Testis (tissue), 3 donors: ENCODE measurements around the gene NPAS2. TPM values are rescaled to one million over a fixed set of nuclear protein-coding genes. Genes with fewer than 3 reads are reported as not detected.

Experiments used
- DNase-seq: peaks from one replicate; pipeline ENCODE4 v3.0.0-alpha.2; 2019
- H3K27ac ChIP-seq, 2 donors: fragments of 200-600 bp; sonication (generic); one replicate each; pipeline ENCODE4 v1.5.1; 2019
- H3K27me3 ChIP-seq: fragments of 200-600 bp; sonication (generic); one replicate; pipeline ENCODE4 v1.5.1; 2019
- H3K36me3 ChIP-seq: fragments of 200-600 bp; sonication (generic); one replicate; pipeline ENCODE4 v1.5.1; 2017; ENCODE audit warnings: low read depth; ENCODE audit errors: missing control alignments
- H3K4me1 ChIP-seq: fragments of 200-600 bp; sonication (generic); one replicate; pipeline ENCODE4 v1.5.1; 2019
- H3K4me3 ChIP-seq, 2 donors: fragments of 200-600 bp; sonication (generic); one replicate each; pipeline ENCODE4 v1.5.1; 2017 to 2019
- H3K9me3 ChIP-seq: fragments of 200-600 bp; sonication (generic); one replicate; pipeline ENCODE4 v1.5.1; 2017
- CTCF ChIP-seq, 3 experiments: fragments of 450-650 bp in 2 of 3; fragments of 200-600 bp in 1 of 3; sonication (generic) in 1 of 3; IDR thresholded peaks; one replicate each; pipeline ENCODE4 v1.5.1; 2016 to 2019; ENCODE audit warnings: antibody characterized with exemption in 3 of 3, mild to moderate bottlenecking in 2 of 3, moderate library complexity in 1 of 3
- POLR2A ChIP-seq: fragments of 450-650 bp; IDR thresholded peaks from one replicate; pipeline ENCODE4 v1.6.1; 2017; ENCODE audit warnings: antibody characterized with exemption, mild to moderate bottlenecking, moderate library complexity
- WGBS, 2 donors: methylation state at CpG; one replicate each; pipeline ENCODE4 v1.1.5; 2018; 5-methylcytosine and 5-hydroxymethylcytosine counted together
- intact Hi-C: fragments of 100-400 bp; cut with DNase I; formaldehyde crosslinking; loops from one replicate; pipeline ENCODE4 v1.15.1; 2023; ENCODE audit warnings: low total_unique reads
- polyA plus RNA-seq: library from polyadenylated mRNA; stranded (reverse); fragments of 350-450 nt; fragmentation: Illumina TruSeq; extraction: RNeasy Lipid Tissue Mini Kit (QIAGEN cat#74804); gene quantifications from one replicate; pipeline ENCODE4 v1.2.3, GENCODE V29; 2014; ENCODE audit warnings: low read depth, low replicate concordance; ENCODE audit not compliant: insufficient read depth
- total RNA-seq, 2 donors: library from RNA; depleted of rRNA; stranded (reverse); fragments of >200 nt; gene quantifications; one replicate each; pipeline ENCODE4 v1.2.3, GENCODE V29; 2016

NPAS2 gene
- total and polyA plus RNA-seq, 3 donors from 2014 or later = 20.4 to 64.2 (median 46.7) TPM

- Histone ChIP-seq H3K36me3 (no peaks in the 10 kb centered on the region), H3K27ac (no peak overlapping the region), H3K27me3 (no peaks in the 10 kb centered on the region), H3K4me3 (peak overlapping the region in 1 of 2 donors; percentile 56), H3K9me3 (no peaks in the 10 kb centered on the region), H3K4me1 (peaks cover 15% of the 10 kb centered on the region)
- intact Hi-C loops = no loop called here
- no peak for TF ChIP-seq CTCF (IDR thresholded peaks at IDR 0.05)
- no peak for TF ChIP-seq POLR2A
- 43 to 54% methylated on average over 14 of the region's 14 CpGs for WGBS, 2 donors
- DNase-seq = no peak
Measured at GRCh38 chr2:100821255-100821910, 1.4 kb downstream of the NPAS2 start.

GRCh38 chr2:100821911-100822265, 1.9 kb downstream of the NPAS2 start:
- WGBS, 2 donors = 62 to 64% methylated on average over 9 of the region's 9 CpGs
- TF ChIP-seq POLR2A (no peak), CTCF (IDR thresholded peaks at IDR 0.05) (no peak)
- intact Hi-C loops = no loop called here
- Histone ChIP-seq H3K4me1 (peaks cover 15% of the 10 kb centered on the region), H3K4me3 (no peak overlapping the region), H3K9me3 (no peaks in the 10 kb centered on the region), H3K27ac (no peak overlapping the region), H3K36me3 (no peaks in the 10 kb centered on the region), H3K27me3 (no peaks in the 10 kb centered on the region)
- DNase-seq = no peak

- H3K36me3 ChIP-seq = no peaks in the 10 kb centered on the region
- H3K4me3 ChIP-seq = no peak overlapping the region
- intact Hi-C loops = no loop called here
- H3K27me3 ChIP-seq = no peaks in the 10 kb centered on the region
- peaks cover 15% of the 10 kb centered on the region for H3K4me1 ChIP-seq
- TF ChIP-seq CTCF (IDR thresholded peaks at IDR 0.05) (no peak), POLR2A (no peak)
- no peak overlapping the region for H3K27ac ChIP-seq
- H3K9me3 ChIP-seq = no peaks in the 10 kb centered on the region
- WGBS, 2 donors = 65 to 73% methylated on average over 9 of the region's 9 CpGs
- DNase-seq = no peak
Measured at GRCh38 chr2:100822587-100823248, 2.8 kb downstream of the NPAS2 start.

GRCh38 chr2:100823665-100824438, 3.9 kb downstream of the NPAS2 start:
- no peak overlapping the region for H3K27ac ChIP-seq
- 71 to 87% methylated on average over 6 of the region's 6 CpGs for WGBS, 2 donors
- intact Hi-C loops = no loop called here

More at GRCh38 chr2:100823665-100824438, 3.9 kb downstream of the NPAS2 start:
- H3K27me3 ChIP-seq = no peaks in the 10 kb centered on the region
- TF ChIP-seq POLR2A (no peak), CTCF (IDR thresholded peaks at IDR 0.05) (no peak)
- H3K4me1 ChIP-seq = peaks cover 7% of the 10 kb centered on the region
- no peaks in the 10 kb centered on the region for H3K9me3 ChIP-seq
- no peak for DNase-seq
- no peaks in the 10 kb centered on the region for H3K36me3 ChIP-seq
- H3K4me3 ChIP-seq = no peak overlapping the region
